Thyroid gland (tissue), 4 donors: ENCODE measurements around the gene PTDSS2. TPM values are rescaled to one million over a fixed set of nuclear protein-coding genes. Genes with fewer than 3 reads are reported as not detected.

Experiments used
- DNase-seq, 2 donors: peaks; one replicate each; pipeline ENCODE4 v3.0.0-alpha.2; 2019
- H3K27ac ChIP-seq, 3 donors: fragments of 200-600 bp; sonication (generic); 1 replicate in 2 of 3; 2 replicates in 1 of 3; pipeline ENCODE4 v1.5.1; 2016 to 2019; ENCODE audit warnings: mild to moderate bottlenecking in 1 of 3, moderate library complexity in 1 of 3
- H3K27me3 ChIP-seq: fragments of 200-600 bp; sonication (generic); one replicate; pipeline ENCODE4 v1.5.1; 2019
- H3K36me3 ChIP-seq, 2 donors: fragments of 200-600 bp; sonication (generic); one replicate each; pipeline ENCODE4 v1.5.1; 2016 to 2019
- H3K4me1 ChIP-seq, 2 donors: fragments of 200-600 bp; sonication (generic); one replicate each; pipeline ENCODE4 v1.5.1; 2017 to 2019
- H3K4me3 ChIP-seq, 3 donors: fragments of 200-600 bp; sonication (generic); replicated peaks in 1 of 3; 1 replicate in 2 of 3; 2 replicates in 1 of 3; pipeline ENCODE4 v1.5.1; 2016; ENCODE audit warnings: mild to moderate bottlenecking in 1 of 3
- H3K9me3 ChIP-seq: fragments of 200-600 bp; sonication (generic); one replicate; pipeline ENCODE4 v1.5.1; 2017
- POLR2A ChIP-seq, 2 donors: fragments of 450-650 bp; IDR thresholded peaks; one replicate each; pipeline ENCODE4 v1.6.1; 2017; ENCODE audit warnings: antibody characterized with exemption in 2 of 2, mild to moderate bottlenecking in 2 of 2, moderate library complexity in 1 of 2
- WGBS, 2 donors: methylation state at CpG; one replicate each; pipeline ENCODE4 v1.1.5; 2017; 5-methylcytosine and 5-hydroxymethylcytosine counted together
- intact Hi-C: fragments of 100-400 bp; cut with DNase I; formaldehyde crosslinking; loops from one replicate; pipeline ENCODE4 v1.15.1; 2023
- total RNA-seq, 4 donors: library from RNA; depleted of rRNA; stranded (reverse); fragments of >200 nt; gene quantifications; one replicate each; pipeline ENCODE4 v1.2.3, GENCODE V29; 2016
- TF ChIP-seq, protein P1 (sequence below), 6 experiments: fragments of 200-600 bp in 3 of 6; fragments of 450-650 bp in 3 of 6; sonication (generic) in 3 of 6; IDR thresholded peaks; one replicate each; pipeline ENCODE4 v1.5.1; 2016 to 2019; ENCODE audit warnings: antibody characterized with exemption in 6 of 6, mild to moderate bottlenecking in 2 of 6, inconsistent platforms in 1 of 6, moderate library complexity in 1 of 6

Gene PTDSS2
- total RNA-seq, 4 donors from 2014 or later = 40.8 to 69.9 (median 41.7) TPM

- 65 to 70% methylated on average over 7 of the region's 7 CpGs for WGBS, 2 donors
These were observed 54.9 kb downstream of the PTDSS2 start for GRCh38 chr11:504994-505344.

GRCh38 chr11:506238-506994 is 56.3 kb downstream of the PTDSS2 start:
- TF ChIP-seq, protein P1, sequence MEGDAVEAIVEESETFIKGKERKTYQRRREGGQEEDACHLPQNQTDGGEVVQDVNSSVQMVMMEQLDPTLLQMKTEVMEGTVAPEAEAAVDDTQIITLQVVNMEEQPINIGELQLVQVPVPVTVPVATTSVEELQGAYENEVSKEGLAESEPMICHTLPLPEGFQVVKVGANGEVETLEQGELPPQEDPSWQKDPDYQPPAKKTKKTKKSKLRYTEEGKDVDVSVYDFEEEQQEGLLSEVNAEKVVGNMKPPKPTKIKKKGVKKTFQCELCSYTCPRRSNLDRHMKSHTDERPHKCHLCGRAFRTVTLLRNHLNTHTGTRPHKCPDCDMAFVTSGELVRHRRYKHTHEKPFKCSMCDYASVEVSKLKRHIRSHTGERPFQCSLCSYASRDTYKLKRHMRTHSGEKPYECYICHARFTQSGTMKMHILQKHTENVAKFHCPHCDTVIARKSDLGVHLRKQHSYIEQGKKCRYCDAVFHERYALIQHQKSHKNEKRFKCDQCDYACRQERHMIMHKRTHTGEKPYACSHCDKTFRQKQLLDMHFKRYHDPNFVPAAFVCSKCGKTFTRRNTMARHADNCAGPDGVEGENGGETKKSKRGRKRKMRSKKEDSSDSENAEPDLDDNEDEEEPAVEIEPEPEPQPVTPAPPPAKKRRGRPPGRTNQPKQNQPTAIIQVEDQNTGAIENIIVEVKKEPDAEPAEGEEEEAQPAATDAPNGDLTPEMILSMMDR (IDR thresholded peaks at IDR 0.05) = peak in 1 of 6 experiments; percentile 6
- TF ChIP-seq POLR2A (IDR thresholded peaks at IDR 0.05) = peak; percentile 43 to 78
- intact Hi-C loops = loop anchor here (10.0 kb wide), 1 partner anchor 302 kb away; the partner anchor contains the start of genes BET1L and RIC8A
- Histone ChIP-seq H3K9me3 (no peaks in the 10 kb centered on the region), H3K36me3 (peaks cover 7 to 9% of the 10 kb centered on the region in 2 donors), H3K4me3 (peak overlapping the region; percentile 77 to 94 (median 89)), H3K4me1 (peaks cover 31 to 44% of the 10 kb centered on the region in 2 donors), H3K27me3 (no peaks in the 10 kb centered on the region), H3K27ac (peak overlapping the region; percentile 97 to 99 (median 97))
- peak; percentile 97 to 98 for DNase-seq
- WGBS, 2 donors = 0 to 1% methylated on average over 29 to 31 of the region's 71 CpGs

More at GRCh38 chr11:504994-505344, 54.9 kb downstream of the PTDSS2 start:
- intact Hi-C loops = loop anchor here (5.0 to 10.0 kb wide), 2 partner anchors 53 to 300 kb away; partner anchors contain the start of genes BET1L, PTDSS2 and RIC8A
- H3K27ac ChIP-seq = no peak overlapping the region
- H3K4me3 ChIP-seq = peak overlapping the region in 1 of 3 donors; percentile 2
- no peaks in the 10 kb centered on the region for H3K27me3 ChIP-seq
- peaks cover 15 to 20% of the 10 kb centered on the region in 2 donors for H3K36me3 ChIP-seq
- no peaks in the 10 kb centered on the region for H3K9me3 ChIP-seq
- TF ChIP-seq, protein P1 (IDR thresholded peaks at IDR 0.05) = no peak
- TF ChIP-seq POLR2A (IDR thresholded peaks at IDR 0.05) = no peak
- H3K4me1 ChIP-seq = peaks cover 31 to 44% of the 10 kb centered on the region in 2 donors
- no peak for DNase-seq

GRCh38 chr11:506995-507726 is 57.1 kb downstream of the PTDSS2 start, which contains the start of gene RNH1:
Gene RNH1, minus strand, starts transcription at chr11:507242. Its CDS starts 5,080 bp downstream, at chr11:502162.
- TF ChIP-seq POLR2A (IDR thresholded peaks at IDR 0.05) = peak in 1 of 2 donors; percentile 70
- TF ChIP-seq, protein P1 (IDR thresholded peaks at IDR 0.05) = no peak

GRCh38 chr11:507727-508515 is 57.8 kb downstream of the PTDSS2 start:
- intact Hi-C loops = loop anchor here (10.0 kb wide), 1 partner anchor 303 kb away; the partner anchor contains the start of genes BET1L and RIC8A
- peaks cover 31 to 37% of the 10 kb centered on the region in 2 donors for H3K4me1 ChIP-seq
- peaks cover 5 to 6% of the 10 kb centered on the region in 2 donors for H3K36me3 ChIP-seq
- peak overlapping the region; percentile 9 to 94 (median 40) for H3K4me3 ChIP-seq
- no peaks in the 10 kb centered on the region for H3K27me3 ChIP-seq
- no peaks in the 10 kb centered on the region for H3K9me3 ChIP-seq
- 44 to 62% methylated on average over 30 to 39 of the region's 45 CpGs for WGBS, 2 donors
- H3K27ac ChIP-seq = peak overlapping the region in 1 of 3 donors; percentile 99
- no peak for TF ChIP-seq POLR2A (IDR thresholded peaks at IDR 0.05)
- TF ChIP-seq, protein P1 (IDR thresholded peaks at IDR 0.05) = no peak
- DNase-seq = no peak

More at GRCh38 chr11:506995-507726, 57.1 kb downstream of the PTDSS2 start, which contains the start of gene RNH1:
- H3K9me3 ChIP-seq = no peaks in the 10 kb centered on the region
- peaks cover 5 to 6% of the 10 kb centered on the region in 2 donors for H3K36me3 ChIP-seq
- peak within 1 kb of the TSS; percentile 97 to 99 (median 97) for H3K27ac ChIP-seq
- no peaks in the 10 kb centered on the region for H3K27me3 ChIP-seq
- WGBS, 2 donors = 0% methylated on average over 15 of the region's 93 CpGs; no CpG with 5 or more reads in 1 of the 2 donors
- intact Hi-C loops = loop anchor here (10.0 kb wide), 1 partner anchor 302 kb away; the partner anchor contains the start of genes BET1L and RIC8A
- H3K4me3 ChIP-seq = peak within 1 kb of the TSS; percentile 77 to 94 (median 89)
- peak; percentile 97 for DNase-seq
- peaks cover 31 to 44% of the 10 kb centered on the region in 2 donors for H3K4me1 ChIP-seq
